ENCODE measurements around the gene KCNMB4. TPM values are rescaled to one million over a fixed set of nuclear protein-coding genes. Genes with fewer than 3 reads are reported as not detected.

The KCNMB4 gene, protein sequence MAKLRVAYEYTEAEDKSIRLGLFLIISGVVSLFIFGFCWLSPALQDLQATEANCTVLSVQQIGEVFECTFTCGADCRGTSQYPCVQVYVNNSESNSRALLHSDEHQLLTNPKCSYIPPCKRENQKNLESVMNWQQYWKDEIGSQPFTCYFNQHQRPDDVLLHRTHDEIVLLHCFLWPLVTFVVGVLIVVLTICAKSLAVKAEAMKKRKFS
- total RNA-seq (2021; fragmentation: NEBNext Ultra II Directional; extraction: Animal tissue kit (Norgen Biotek cat#: 25700)): 1 to 10 TPM in 2 of 6 experiments, under 1 TPM in 4; 0.16 to 1.1 (median 0.22) TPM
- long read RNA-seq, full-length matches to known transcripts: 1 of 1 reads
- long read RNA-seq, partial matches to known transcripts: 0 of 1 reads
- long read RNA-seq, other reads (novel, unspliced or antisense): 0 of 1 reads

DNA sequence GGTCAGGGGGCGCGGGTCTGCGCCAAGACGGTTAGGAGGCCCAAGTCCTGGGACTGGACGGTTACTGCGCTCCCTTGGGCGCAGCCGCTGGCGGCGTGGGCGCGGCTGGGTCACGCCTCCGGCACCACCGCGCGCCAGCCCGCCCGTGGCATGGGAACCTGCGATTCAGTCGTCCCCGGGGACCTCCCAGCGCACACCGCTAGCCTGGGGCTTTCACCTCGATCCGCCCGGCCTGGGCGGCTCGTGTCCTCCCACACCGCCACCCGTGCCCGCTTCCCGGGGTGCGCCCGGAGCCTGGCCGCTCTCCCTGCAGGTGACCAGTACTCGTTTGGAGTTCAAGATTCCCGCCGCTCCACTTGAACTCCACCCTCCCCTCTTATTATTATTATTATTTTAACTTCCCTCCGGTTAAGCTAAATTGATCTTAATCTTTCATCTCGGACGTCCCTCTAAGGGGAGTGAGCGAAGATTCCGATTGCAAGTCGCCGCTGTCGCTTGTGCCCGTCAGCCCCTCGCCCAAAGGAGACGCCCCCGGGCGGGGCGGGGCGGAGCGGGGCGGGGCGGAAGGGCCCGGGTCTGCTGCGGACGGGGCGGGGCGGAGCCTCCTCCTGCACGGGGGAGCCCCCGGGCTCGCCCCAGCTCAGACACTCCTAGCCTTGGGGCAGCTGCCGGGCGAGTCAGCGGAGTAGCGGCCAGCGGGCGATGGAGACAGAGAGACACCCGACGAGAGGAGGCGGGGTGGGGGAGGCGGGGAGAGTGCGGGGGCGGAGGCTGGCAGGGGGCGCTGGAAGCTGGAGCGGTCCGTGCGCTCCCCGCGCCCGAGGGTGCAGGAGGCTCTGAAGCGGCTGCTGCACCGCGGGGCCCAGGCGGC lies at the start of gene KCNMB4:
Gene KCNMB4, plus strand, starts transcription at position 643 of the 871 bp plus-strand sequence. CDS start 445 bp downstream, outside the sequence.
- no peak for DNase-seq
- Mint-ChIP-seq H3K27ac (no peak within 1 kb of the TSS), H3K4me1 (ENCODE audit: low read depth) (peaks cover 20% of the 10 kb centered on the region), H3K9me3 (no peaks in the 10 kb centered on the region), H3K4me3 (peak within 1 kb of the TSS; percentile 87), H3K27me3 (ENCODE audit: insufficient read depth) (peaks cover 24% of the 10 kb centered on the region; the same call in 1 of the 2 replicates), H3K36me3 (ENCODE audit: low read depth) (no peaks in the 10 kb centered on the region)
- TF ChIP-seq, protein P1, sequence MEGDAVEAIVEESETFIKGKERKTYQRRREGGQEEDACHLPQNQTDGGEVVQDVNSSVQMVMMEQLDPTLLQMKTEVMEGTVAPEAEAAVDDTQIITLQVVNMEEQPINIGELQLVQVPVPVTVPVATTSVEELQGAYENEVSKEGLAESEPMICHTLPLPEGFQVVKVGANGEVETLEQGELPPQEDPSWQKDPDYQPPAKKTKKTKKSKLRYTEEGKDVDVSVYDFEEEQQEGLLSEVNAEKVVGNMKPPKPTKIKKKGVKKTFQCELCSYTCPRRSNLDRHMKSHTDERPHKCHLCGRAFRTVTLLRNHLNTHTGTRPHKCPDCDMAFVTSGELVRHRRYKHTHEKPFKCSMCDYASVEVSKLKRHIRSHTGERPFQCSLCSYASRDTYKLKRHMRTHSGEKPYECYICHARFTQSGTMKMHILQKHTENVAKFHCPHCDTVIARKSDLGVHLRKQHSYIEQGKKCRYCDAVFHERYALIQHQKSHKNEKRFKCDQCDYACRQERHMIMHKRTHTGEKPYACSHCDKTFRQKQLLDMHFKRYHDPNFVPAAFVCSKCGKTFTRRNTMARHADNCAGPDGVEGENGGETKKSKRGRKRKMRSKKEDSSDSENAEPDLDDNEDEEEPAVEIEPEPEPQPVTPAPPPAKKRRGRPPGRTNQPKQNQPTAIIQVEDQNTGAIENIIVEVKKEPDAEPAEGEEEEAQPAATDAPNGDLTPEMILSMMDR (IDR thresholded peaks at IDR 0.05): no peak

DNA sequence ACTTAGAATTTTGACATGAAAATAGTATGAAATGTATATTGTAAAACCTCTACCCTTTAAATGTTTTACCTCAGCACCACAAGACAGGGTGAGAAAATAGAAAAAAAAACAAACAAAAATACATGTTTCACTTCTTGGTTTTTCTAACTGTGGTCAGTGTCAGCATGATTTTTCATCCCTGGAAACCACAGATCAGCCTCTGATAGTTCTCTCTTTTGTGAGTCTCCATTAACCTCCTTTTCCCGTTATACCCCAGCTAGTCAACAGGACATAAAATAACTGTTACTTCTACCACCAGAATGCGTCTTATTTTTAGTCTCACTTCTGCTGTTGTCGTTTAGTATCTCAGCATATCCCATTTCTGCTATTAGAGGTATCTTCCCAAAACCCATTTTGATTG lies 48.3 kb upstream of the KCNMB4 start:
- peaks cover 6% of the 10 kb centered on the region for H3K36me3 Mint-ChIP-seq (ENCODE audit: low read depth)
- DNase-seq: no peak
- TF ChIP-seq, protein P1 (IDR thresholded peaks at IDR 0.05): no peak

DNA sequence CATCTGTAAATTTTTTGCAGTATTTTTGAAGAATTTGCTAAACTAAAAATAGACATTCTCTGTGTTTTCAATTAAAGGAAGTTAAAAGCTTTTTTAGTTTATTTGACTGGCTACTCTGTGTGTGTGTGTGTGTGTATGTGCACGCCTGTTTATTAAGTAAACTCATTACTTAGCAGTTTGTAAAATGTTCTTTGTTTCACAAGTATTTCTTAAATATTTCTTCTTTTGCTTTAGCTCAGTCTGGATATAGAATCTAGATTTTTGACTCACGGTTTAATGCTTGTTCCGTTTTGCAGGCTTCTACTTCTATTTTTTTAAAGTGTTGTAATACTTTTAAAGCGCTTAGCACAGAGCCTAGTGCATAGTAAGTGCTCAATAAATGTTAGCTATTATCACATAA lies 46.5 kb upstream of the KCNMB4 start:
- peaks cover 10% of the 10 kb centered on the region; the same call in 1 of the 2 replicates for H3K36me3 Mint-ChIP-seq (ENCODE audit: low read depth)
- H3K27me3 Mint-ChIP-seq (ENCODE audit: insufficient read depth): no peaks in the 10 kb centered on the region
- no peaks in the 10 kb centered on the region for H3K4me1 Mint-ChIP-seq (ENCODE audit: low read depth)
- no peak overlapping the region for H3K4me3 Mint-ChIP-seq
- H3K9me3 Mint-ChIP-seq: no peaks in the 10 kb centered on the region
- DNase-seq: no peak
- TF ChIP-seq, protein P1 (IDR thresholded peaks at IDR 0.05): no peak
- no peak overlapping the region for H3K27ac Mint-ChIP-seq

More for the DNA sequence above, 48.3 kb upstream of the KCNMB4 start:
- no peak overlapping the region for H3K27ac Mint-ChIP-seq
- no peaks in the 10 kb centered on the region for H3K27me3 Mint-ChIP-seq (ENCODE audit: insufficient read depth)
- H3K4me3 Mint-ChIP-seq: no peak overlapping the region
- H3K4me1 Mint-ChIP-seq (ENCODE audit: low read depth): no peaks in the 10 kb centered on the region
- no peaks in the 10 kb centered on the region for H3K9me3 Mint-ChIP-seq

DNA sequence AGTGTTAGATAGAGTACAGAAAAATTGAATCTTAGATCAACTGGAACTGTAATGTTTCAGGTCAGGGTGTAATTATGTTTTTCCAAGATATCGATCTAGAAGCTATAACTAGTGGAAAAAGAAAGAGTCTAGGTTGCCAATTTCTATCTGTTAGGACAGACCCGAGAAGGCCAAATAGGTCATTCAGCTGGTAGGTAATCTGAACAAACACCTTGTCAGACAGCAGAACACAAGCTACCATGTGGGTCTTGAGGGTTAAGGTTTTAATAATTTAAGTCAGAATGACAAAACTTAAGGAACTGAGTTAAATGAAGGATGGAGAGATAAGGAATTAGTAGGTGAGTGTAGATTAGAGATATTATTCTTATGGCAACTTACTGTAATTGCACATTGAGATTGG lies 44.9 kb upstream of the KCNMB4 start:
- peaks cover 16% of the 10 kb centered on the region; the same call in 1 of the 2 replicates for H3K36me3 Mint-ChIP-seq (ENCODE audit: low read depth)
- H3K27me3 Mint-ChIP-seq (ENCODE audit: insufficient read depth): no peaks in the 10 kb centered on the region
- H3K4me3 Mint-ChIP-seq: no peak overlapping the region
- H3K27ac Mint-ChIP-seq: no peak overlapping the region
- TF ChIP-seq, protein P1 (IDR thresholded peaks at IDR 0.05): no peak
- no peaks in the 10 kb centered on the region for H3K4me1 Mint-ChIP-seq (ENCODE audit: low read depth)
- DNase-seq: no peak
- H3K9me3 Mint-ChIP-seq: no peaks in the 10 kb centered on the region

DNA sequence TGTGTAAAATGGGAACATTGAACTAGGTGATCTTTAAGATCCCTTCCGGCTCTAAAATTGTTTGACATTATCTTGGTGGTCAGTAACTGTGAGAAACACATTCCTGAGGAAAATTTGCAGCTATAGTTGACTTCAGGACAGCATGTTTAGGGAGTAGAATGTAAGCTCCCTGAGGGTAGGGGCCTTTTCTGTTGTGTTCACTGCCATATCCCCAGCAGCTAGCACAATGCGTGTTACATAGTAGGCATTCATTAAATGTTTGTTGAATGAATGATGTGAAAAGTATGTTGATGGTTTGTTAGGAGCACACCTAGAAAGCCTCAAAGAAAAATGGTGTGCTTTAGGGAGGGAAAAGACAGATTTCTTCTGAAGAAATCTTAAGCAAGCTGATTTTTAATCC lies 38.5 kb upstream of the KCNMB4 start:
- no peaks in the 10 kb centered on the region for H3K9me3 Mint-ChIP-seq
- H3K27ac Mint-ChIP-seq: no peak overlapping the region
- H3K36me3 Mint-ChIP-seq (ENCODE audit: low read depth): peaks cover 29% of the 10 kb centered on the region
- DNase-seq: no peak
- H3K4me1 Mint-ChIP-seq (ENCODE audit: low read depth): peaks cover 11% of the 10 kb centered on the region; the same call in 1 of the 2 replicates
- TF ChIP-seq, protein P1 (IDR thresholded peaks at IDR 0.05): no peak
- H3K4me3 Mint-ChIP-seq: no peak overlapping the region
- H3K27me3 Mint-ChIP-seq (ENCODE audit: insufficient read depth): no peaks in the 10 kb centered on the region
